Stimulated activated CD4-positive, alpha-beta T cell treated with anti-CD3 and anti-CD28 coated beads, TNF-alpha, amount 100 ng/mL, for 1 hour (primary cell): ENCODE measurements around the gene MOBP.
"Not testable (repeated sequence)": the region's sequence is repeated elsewhere in the genome, so short reads cannot be mapped to it uniquely, and the experiment has no call there.

Source experiments
- DNase-seq, 3 donors: peaks; one replicate each; pipeline ENCODE4 v3.0.0-alpha.2; 2020; ENCODE audit warnings: low read depth in 3 of 3, low spot score in 1 of 3

Gene MOBP, protein sequence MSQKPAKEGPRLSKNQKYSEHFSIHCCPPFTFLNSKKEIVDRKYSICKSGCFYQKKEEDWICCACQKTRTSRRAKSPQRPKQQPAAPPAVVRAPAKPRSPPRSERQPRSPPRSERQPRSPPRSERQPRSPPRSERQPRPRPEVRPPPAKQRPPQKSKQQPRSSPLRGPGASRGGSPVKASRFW

DNA sequence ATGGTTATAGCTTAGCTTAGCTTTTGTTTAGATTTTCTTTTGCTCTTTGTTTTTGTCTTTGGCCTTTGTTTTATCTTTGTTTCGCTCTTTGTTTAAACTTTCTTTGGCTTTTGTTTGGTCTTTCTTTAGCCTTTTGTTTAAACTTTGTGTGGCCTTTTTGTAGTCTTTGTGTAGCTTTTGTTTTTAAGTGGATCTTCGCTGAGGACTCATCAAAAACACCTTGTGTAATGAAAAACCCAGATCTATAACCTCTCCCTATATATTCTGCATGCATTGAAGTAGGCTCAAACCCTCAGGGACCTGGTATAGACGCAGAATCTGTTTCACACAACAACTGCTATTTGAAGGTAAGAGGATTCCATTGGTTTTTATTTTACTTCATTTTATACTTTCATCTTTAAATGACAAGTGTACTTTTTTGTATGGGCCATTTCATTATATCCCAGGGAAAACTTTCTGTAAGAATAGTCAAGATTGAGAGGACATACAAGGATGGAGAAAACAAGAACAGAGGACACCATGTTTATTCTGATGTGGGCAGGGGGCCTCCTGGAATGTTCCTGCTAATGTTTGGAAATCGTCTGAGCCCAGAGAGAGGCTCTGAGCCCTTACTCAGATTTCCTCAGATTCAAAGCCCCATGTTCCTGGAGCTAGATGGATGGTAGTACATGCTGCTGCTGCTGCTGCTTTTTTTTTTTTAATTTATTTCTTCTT is at the start of gene MOBP:
Gene MOBP (plus strand): TSS at position 287 of the 714 bp plus-strand sequence. CDS start 34,390 bp downstream, outside the sequence.
- DNase-seq: no peak

DNA sequence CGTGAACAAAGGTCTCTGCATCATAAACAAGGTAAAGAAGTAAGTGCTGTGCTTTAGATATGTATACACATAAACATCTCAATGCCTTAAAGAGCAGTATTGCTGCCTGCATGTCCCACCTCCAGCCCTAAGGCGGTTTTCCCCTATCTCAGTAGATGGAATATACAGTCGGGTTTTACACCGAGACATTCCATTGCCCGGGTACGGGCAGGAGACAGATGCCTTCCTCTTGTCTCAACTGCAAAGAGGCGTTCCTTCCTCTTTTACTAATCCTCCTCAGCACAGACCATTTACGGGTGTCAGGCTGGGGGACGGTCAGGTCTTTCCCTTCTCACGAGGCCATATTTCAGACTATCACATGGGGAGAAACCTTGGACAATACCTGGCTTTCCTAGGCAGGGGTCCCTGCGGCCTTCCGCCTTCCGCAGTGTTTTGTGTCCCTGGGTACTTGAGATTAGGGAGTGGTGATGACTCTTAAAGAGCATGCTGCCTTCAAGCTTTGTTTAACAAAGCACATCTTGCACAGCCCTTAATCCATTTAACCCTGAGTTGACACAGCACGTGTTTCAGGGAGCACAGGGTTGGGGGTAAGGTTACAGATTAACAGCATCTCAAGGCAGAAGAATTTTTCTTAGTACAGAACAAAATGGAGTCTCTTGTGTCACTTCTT is 48.8 kb upstream of the MOBP start:
- not testable (repeated sequence) for DNase-seq

DNA sequence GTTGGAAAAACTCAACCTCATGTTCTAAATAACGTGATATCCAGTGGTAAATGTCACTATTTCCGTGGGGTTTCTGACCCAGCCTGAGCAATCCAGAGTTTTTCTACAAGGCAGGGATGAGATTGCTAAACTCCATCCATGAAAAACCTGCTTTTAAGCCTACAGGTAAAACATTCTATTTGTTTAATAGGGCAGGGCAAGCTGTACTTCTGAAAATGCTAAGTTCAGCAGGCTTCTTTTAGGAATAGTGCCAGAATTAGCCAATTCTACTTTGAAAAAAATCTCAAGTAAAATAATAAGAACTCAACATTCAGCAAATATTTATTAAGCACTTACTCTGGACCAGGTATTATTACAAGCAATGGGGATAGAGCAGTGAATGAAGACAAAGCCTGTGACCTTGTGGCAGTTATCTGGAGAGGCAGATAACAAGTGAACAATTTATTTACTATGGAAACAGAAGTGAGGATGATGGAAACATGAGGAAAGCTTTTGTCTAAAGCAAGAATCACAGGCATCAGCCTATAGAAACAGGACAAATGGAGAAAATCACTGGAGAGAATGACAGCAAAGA is 47.7 kb upstream of the MOBP start:
- DNase-seq: no peak

DNA sequence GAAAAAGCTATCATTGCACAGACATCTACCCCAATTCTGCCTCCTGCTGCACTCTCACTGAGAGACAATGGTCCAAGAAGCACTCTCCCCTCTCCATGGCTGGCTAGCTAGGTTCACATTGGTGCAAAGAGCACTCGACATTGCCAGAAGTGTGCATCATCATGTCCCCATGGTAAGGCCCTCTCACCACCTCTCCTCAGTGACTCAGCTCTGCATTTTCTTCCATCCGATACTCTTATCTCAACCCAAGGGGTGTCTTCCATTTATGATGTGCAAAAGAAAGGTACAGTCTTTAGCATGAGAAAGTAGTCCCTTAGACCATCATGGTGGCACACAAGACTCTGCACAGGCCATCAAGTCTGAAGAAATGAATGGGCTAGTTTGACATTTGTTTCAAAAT is 46.9 kb upstream of the MOBP start:
- no peak for DNase-seq

DNA sequence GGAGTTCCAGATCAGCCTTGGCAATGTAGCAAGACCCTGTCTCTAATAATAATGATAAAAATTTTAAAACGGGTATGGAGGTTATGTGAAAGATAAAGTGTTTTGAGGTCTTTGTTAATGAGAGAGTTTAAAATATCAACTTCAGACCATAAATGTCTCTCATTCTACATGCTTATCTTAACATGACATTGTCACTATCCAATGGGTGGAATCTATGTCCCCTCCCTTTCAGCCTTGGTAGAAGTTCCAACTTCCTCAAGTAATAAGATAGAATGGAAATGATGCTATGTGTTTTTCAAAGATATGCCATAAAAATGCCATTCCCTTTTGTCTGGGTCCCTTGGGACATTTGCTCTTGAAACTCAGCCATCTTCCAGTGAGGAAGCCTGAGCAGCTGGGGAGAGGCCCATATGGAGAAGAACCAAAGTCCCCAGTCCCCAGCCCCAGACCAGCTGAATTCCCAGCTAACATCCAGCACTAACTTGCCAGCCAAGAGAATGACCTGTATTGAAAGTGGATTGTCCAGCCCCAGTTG is 44.0 kb upstream of the MOBP start:
- no peak for DNase-seq

DNA sequence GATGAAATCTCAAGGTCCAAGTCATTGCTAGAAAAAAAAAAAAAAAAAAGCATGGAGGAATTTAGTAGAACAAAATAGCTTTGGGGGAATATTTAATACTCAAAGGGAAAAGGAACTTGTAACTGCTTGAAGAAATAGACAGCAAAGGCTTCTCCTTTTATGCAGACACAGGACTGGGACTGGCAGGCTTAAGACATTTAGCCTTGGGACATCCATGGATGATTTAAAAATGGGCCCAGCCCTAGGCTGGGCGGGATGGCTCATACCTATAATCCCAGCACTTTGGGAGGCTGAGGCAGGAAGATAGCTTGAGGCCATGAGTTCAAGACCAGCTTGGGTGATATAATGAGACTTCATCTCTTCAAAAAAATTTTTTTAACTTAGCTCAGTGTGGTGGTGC is 41.2 kb upstream of the MOBP start:
- DNase-seq: no peak

DNA sequence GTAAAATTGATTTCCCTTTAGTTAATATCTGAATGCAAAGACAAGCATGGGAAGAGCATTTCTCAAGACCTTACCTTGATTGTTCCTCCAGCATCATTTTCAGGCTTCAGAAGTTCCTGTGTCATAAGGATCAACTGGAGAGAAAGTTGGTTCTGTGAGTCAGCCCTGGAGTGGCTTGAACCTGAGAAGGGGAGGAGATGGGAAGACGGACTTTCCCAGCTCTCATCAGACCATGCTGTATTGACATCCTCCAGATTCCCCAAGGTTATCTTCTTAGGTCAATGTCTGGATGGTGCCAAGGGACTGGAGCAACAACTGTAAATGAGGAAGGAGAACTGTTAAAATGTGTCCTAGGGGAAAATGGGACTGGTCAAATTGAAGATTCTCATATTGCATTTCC is 40.0 kb upstream of the MOBP start:
- DNase-seq: no peak

DNA sequence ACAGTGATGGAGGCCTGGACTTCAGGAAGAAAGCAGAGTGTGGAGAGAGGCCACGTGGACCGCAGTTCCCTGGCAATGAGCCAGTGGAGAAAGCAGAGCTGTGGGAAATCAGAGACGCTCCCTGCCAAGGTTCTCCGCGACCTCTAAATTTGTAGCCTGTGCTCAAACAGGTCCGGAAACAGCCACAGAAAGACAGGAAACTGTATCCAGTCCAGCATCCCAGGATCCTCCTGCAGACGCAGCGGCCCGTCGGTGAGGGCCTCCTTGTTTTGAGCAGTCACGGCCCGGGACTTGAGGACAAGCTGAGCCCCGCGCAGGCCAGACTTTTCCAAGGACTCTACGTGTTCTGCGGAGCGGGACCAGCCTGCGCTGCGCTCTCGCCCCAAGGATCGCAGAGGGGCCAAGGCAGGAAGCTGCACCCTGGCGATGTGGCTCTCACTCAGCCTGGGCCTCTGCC is 38.7 kb upstream of the MOBP start:
- DNase-seq: no peak

DNA sequence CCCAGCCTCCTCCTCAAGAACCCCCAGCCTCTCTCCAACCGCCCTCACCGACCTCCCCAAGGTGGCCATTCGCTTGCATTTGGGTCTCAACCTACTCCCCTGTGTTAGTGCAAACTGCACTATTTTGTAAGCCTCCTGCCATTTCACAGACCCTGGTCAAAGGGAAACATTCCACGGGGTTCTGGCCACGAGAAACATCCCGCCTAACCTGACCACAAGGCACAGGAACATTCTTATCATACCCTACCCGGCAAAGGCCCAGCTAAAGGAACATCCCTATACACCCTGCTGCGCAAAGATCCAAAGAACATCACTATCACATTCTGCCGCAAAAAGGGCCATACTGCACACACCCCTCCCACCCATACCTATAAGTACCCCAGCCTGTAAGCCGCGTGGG is 38.0 kb upstream of the MOBP start:
- DNase-seq: no peak

DNA sequence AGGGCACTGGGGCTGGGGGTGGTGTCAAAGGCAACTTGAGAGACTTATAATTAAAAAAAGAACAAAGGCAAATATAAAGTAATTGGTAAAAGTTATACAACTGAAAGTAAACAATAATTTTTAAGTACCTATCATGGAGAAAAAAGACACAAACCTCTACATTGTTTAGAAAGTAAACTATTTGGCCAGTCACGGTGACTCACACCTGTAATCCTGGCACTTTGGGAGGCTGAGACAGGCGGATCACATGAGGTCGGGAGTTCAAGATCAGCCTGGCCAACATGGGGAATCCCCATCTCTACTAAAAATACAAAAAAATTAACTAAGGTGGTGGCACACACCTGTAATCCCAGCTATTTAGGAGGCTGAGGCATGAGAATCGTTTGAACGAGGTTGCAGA is 35.1 kb upstream of the MOBP start:
- DNase-seq: no peak

DNA sequence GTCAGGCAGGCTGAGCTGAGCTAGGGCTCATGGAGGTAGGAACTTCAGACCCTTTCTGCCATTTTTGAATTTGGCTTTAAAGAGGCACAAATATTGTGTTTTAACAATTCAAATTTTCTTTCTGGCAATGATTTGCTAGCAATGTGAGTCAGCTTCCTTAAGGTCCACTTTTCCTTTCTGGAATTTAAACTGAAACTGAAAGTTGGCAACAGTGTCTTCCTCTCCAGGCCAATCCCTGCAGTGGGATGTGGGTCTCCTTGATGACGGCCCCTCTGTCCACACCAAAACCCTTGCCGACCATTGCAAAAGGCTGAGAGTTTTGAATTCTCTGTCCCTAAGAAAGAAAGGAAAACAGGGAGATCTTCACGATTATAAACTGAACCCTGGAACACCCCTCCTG is 33.8 kb upstream of the MOBP start:
- DNase-seq: no peak

DNA sequence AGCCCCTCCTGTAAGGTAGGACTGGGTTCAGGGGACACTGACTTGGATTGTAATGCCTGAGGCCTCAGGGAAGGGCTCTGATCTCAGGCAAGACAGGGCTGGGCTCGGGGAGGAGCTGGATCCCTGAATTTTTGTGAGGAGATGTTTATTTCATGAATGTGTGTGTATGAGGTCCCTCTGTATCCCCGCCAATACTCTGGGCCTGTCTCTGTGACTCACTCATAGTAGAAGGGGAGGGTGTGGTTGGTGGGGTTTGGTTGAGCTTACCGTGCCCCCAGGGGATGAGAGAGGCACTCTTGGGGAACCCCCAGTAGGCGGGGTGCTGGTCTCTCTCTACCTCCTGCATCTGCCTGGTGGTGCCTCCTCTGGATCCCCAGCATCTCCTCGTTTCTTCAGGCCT is 32.9 kb upstream of the MOBP start:
- no peak for DNase-seq

DNA sequence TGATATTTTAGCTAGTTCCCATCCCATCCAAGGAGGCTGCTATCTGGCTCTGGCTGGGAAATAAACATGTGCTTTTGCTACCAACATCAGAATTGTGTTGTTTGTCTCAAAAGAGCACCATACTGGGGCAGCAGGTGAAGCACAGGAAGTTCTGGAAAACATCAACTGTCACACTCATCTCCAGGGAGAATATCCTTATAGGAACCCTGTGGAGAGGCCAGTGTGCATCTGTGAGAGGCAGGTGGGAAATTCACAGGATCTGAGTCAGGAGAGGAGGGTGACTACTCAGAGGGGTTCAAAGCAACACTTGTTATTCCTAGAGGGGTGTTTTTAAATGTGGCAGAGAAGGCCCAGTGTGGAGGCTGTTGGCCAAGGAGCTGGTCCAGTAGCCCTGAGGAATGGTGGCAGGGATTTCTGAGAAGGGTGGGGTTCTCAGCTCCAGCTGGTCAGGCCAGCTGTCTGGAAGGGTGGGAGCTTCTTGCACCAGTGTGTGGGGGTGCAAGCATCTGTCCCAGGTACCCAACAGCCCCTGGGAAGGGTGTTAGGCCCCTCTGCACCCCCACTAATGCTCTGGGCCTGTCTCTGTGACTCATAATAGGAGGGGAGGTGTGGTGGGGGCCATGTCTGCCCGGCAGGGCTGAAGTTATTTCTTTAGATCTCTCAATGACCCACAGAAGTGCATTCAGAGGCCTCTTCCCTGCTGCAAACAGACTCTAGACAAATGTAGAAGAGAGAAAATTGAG is 32.3 kb upstream of the MOBP start:
- no peak for DNase-seq

DNA sequence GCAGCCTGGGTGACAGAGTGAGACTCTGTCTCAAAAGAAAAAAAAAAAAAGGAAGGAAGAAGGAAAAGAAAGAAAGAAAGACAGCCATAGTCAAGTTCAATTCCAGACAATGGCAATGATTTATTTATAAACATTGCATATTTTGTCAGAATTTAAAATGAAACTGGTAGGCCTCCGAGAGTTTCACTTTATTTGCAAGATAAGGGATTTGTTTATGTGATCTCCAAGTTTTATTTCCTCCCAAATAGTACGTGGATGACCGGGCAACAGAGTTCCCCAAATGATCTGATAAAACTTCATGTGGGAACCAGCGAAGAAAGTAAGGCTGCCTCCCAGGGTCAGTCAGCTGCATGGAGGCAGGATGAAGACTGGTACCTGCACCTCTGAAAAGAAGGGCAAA is 28.6 kb upstream of the MOBP start:
- no peak for DNase-seq

DNA sequence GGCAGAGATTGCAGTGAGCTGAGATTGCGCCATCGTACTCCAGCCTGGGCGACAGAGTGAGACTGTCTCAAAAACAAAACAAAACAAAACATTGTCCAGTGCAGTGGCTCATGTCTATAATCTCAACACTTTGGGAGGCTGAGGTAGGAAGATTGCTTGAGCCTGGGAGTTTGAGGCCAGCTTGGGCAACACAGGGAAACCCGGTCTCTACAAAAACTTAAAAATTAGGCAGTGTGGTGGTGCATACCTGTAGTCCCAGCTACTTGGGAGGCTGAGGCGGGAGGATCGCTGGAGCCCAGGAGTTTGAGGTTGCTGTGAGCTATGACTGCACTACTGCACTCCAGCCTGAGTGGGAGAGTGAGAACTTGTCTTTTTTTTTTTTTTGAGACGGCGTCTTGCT is 27.2 kb upstream of the MOBP start:
- no peak for DNase-seq

DNA sequence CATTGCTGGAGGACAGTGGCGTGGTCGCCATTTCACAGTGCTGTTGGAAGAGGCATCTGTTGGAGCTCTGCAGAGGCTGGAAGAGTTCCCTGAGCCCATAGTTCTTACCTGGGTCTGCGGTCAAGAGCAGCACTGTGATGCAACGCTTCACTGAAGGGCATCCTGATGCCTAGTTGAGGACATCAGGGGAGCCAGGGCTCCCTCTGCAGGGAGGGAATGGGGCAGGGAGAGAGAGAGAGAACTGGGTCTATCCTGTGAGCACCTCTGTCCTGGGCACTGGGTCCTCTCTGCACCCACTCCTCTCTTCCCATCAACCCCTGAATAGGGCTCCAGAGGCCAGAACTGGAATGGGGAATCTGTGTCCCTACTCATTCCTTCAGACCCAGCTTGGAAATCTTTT is 23.9 kb upstream of the MOBP start:
- DNase-seq: no peak

DNA sequence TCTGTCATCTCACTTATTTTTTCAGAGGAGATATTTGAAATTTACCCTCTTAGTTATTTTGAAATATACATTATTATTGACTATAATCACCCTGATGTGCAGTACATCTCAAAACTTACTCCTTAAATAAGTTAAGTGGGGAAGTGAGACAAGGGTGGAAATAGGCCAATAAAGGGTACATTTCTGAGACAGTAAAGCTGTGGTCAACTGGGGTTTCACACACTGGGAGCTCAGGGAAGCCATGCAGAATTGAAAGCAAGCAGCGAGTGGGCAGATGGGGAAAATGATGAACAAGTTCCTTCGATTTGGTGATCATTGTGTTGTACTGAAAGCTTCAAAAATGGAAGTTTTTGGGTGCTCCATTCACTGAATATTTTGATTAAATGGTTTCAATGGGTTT is 21.6 kb upstream of the MOBP start:
- DNase-seq: no peak

DNA sequence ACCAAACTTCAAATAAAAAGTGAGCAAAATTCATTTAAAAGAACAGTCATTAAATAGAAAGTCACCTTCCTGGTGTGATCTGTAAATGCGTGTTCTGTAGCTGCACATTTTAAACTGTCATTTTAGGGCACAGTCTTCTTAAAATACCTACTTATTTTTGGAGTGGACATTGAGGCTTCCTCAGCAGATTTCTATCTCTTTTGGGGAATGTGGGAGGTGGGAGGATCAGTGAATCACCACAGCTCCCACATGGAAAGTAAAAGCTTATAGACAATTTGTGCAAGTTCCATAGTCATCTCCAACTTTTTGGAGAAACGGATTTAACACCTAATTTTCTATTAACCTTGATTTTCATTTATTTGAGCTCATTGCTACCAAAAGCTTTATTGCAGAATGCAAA is 21.0 kb upstream of the MOBP start:
- no peak for DNase-seq

DNA sequence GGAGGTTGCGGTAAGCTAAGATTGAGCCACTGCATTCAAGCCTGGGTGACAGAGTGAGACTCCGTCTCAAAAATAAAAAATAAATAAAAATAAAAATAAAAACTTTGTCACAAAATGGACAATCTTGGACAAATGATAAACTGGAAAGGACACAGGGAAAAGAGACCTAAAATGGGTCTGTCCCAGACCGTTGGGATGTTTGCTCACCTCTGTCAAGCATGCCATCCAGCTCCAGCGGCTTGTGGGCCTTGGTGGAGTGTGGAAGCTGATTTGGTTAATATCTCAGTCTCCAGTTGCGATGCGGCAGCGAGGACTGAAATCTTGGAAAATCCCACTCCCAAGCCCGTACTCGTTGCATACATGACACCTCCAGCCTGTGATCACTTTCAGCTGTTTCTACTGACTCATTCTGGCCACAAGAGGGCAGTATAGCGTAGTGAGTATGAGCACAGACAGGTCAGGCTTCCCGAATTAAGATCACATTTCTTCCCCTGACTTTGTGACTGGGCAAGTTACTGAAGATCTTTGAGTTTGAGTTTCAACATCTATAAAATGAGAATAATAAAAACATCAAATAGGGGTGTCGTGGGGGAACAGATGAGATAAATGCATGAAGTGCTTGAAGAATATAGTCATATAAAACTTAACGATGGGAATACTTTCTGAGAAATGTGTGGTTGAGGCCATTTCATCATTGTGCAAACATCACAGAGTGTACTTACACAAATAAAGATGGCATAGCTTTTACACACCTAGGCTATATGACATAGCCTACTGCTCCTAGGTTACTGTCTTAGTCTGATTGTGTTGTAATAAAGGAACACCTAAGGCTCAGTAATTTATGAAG is 19.6 kb upstream of the MOBP start:
- peak in 2 of 3 donors; percentile 4 to 27 for DNase-seq

DNA sequence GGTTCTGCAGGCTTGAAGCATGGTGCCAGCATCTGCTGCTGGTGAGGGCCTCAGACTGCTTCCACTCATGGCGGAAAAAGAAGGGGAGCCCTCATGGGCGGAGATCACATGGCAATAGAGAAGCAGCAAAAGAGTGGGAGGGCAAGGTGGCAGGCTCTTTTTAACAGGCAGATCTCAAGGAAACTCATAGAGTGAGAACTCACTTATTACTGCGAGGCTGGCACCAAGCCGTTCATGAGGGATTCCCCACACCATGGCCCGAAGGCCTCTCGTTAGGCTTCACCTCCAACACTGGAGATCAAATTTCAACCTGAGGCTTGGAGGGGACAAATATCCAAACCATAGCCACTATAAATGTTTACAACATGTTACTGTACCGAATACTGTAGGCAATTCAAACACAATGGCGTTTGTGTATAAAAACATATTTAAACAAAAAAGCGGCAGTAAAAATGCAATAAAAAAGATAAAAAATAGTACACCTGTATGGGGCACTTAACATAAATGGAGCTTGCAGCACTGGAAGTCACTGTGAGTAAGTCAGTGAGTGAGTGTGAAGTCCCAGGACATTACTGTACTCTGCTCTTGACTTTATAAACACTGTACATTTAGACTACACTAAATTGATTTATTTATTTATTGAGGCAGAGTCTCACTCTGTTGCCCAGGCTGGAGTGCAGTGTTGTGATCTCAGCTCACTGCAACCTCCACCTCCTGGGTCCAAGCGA is 18.8 kb upstream of the MOBP start:
- no peak for DNase-seq
